H1 (cell line): ENCODE data around the gene SHH. TPM values are rescaled to one million over a fixed set of nuclear protein-coding genes. Genes with fewer than 3 reads are reported as not detected.

Experiments used
- CTCF ChIA-PET: fragments of 300-600 bp; sonication (Branson Sonifier 250); formaldehyde crosslinking; loops from one replicate; lab custom pipeline; 2021; ENCODE audit not compliant: partially characterized antibody; lab: Charles Lee
- POLR2A ChIA-PET: fragments of 300-600 bp; sonication (Branson Sonifier 250); formaldehyde crosslinking; loops from one replicate; lab custom pipeline; 2021; ENCODE audit warnings: inconsistent platforms; ENCODE audit not compliant: partially characterized antibody; lab: Charles Lee
- DNase-seq, 2 experiments: peaks; one replicate each; pipeline versions ENCODE4 v3.0.0 to v3.0.0-alpha.2; 2010 to 2022; ENCODE audit warnings: low spot score in 2 of 2, low read depth in 1 of 2, mixed read lengths in 1 of 2
- FAIRE-seq: peaks from 2 replicates; lab custom pipeline; 2011; peaks lifted over from hg19 to GRCh38; lab: Jason Lieb, UNC
- H2AFZ ChIP-seq: 2 replicates; pipeline ENCODE4 v1.8.1; 2012; ENCODE audit warnings: low read length, inconsistent platforms
- H2AK5ac ChIP-seq: 2 replicates; pipeline ENCODE4 v1.6.1; 2013; ENCODE audit warnings: low read depth, low read length
- H2BK120ac ChIP-seq: replicated peaks from 2 replicates; pipeline ENCODE3; 2013; ENCODE audit warnings: low read depth, low read length, inconsistent platforms
- H2BK12ac ChIP-seq: 2 replicates; pipeline ENCODE4 v1.6.1; 2013; ENCODE audit warnings: low read depth, low read length
- H2BK15ac ChIP-seq: 2 replicates; pipeline ENCODE4 v1.6.1; 2013; ENCODE audit warnings: low read length
- H2BK20ac ChIP-seq: 2 replicates; pipeline ENCODE4 v1.6.1; 2013; ENCODE audit warnings: low read length
- H2BK5ac ChIP-seq: 2 replicates; pipeline ENCODE4 v1.6.1; 2013; ENCODE audit warnings: low read depth, low read length
- H3K14ac ChIP-seq: 2 replicates; pipeline ENCODE4 v1.6.1; 2013; ENCODE audit warnings: inconsistent platforms; ENCODE audit not compliant: insufficient read length
- H3K18ac ChIP-seq: 2 replicates; pipeline ENCODE4 v1.6.1; 2013; ENCODE audit warnings: low read length; ENCODE audit errors: extremely low read depth
- H3K23ac ChIP-seq: 2 replicates; pipeline ENCODE4 v1.6.1; 2013; ENCODE audit warnings: inconsistent platforms; ENCODE audit not compliant: insufficient read length
- H3K23me2 ChIP-seq: 2 replicates; pipeline ENCODE4 v1.6.1; 2013; ENCODE audit warnings: low read depth, low read length
- H3K27ac ChIP-seq: 2 replicates; pipeline ENCODE4 v1.6.1; 2011; ENCODE audit warnings: low read depth, low read length, inconsistent platforms
- H3K27me3 ChIP-seq, 4 experiments: replicated peaks in 1 of 4; 1 replicate in 1 of 4; 2 replicates in 3 of 4; pipeline versions ENCODE4 v1.6.1 to v1.8.1; 2011 to 2013; ENCODE audit warnings: low read length in 3 of 4, mild to moderate bottlenecking in 3 of 4, inconsistent platforms in 2 of 4, mixed read lengths in 2 of 4, moderate library complexity in 1 of 4; ENCODE audit not compliant: control insufficient read depth in 3 of 4, insufficient read depth in 3 of 4; ENCODE audit errors: extremely low read depth in 1 of 4
- H3K36me3 ChIP-seq, 4 experiments: 2 replicates each; pipeline versions ENCODE4 v1.6.1 to v1.8.1; 2011 to 2013; ENCODE audit warnings: mild to moderate bottlenecking in 4 of 4, low read length in 3 of 4, moderate library complexity in 2 of 4, control low read depth in 1 of 4, inconsistent platforms in 1 of 4; ENCODE audit not compliant: insufficient read depth in 4 of 4, control insufficient read depth in 2 of 4
- H3K4ac ChIP-seq: replicated peaks from 2 replicates; pipeline ENCODE3; 2013; ENCODE audit warnings: low read length, low read depth, mixed read lengths, inconsistent platforms; ENCODE audit not compliant: insufficient read length
- H3K4me1 ChIP-seq, 4 experiments: replicated peaks in 1 of 4; 1 replicate in 1 of 4; 2 replicates in 3 of 4; pipeline versions ENCODE4 v1.6.1 to v1.8.1; 2011 to 2013; ENCODE audit warnings: low read length in 3 of 4, inconsistent platforms in 2 of 4, mixed read lengths in 1 of 4; ENCODE audit not compliant: insufficient read depth in 4 of 4, control insufficient read depth in 3 of 4
- H3K4me2 ChIP-seq, 2 experiments: 2 replicates each; pipeline versions ENCODE4 v1.6.1 to v1.8.1; 2011 to 2013; ENCODE audit warnings: low read depth in 2 of 2, low read length in 2 of 2, control low read depth in 1 of 2, inconsistent platforms in 1 of 2, mild to moderate bottlenecking in 1 of 2; ENCODE audit not compliant: insufficient read depth in 1 of 2
- H3K4me3 ChIP-seq, 4 experiments: fragments of 200-600, 300-600 bp in 1 of 4; sonication (generic), shearing (Covaris generic), sonication (Bioruptor Twin) in 1 of 4; 2 replicates each; pipeline versions ENCODE4 v1.5.1 to v1.8.1; 2011 to 2016; ENCODE audit warnings: low read length in 4 of 4, low read depth in 3 of 4, control low read depth in 2 of 4, inconsistent platforms in 2 of 4, mild to moderate bottlenecking in 2 of 4, mixed read lengths in 1 of 4, moderate library complexity in 1 of 4; ENCODE audit not compliant: insufficient read depth in 2 of 4; ENCODE audit errors: extremely low read depth in 1 of 4
- H3K56ac ChIP-seq: replicated peaks from 2 replicates; pipeline ENCODE3; 2013; ENCODE audit warnings: low read depth, mild to moderate bottlenecking, mixed read lengths, low read length, inconsistent platforms; ENCODE audit not compliant: insufficient read length
- H3K79me1 ChIP-seq: 2 replicates; pipeline ENCODE4 v1.6.1; 2013; ENCODE audit warnings: low read depth, low read length, control low read depth
- H3K79me2 ChIP-seq, 2 experiments: 2 replicates each; pipeline versions ENCODE4 v1.6.1 to v1.8.1; 2012 to 2013; ENCODE audit warnings: low read length in 2 of 2, mild to moderate bottlenecking in 2 of 2, inconsistent platforms in 1 of 2; ENCODE audit not compliant: insufficient read depth in 2 of 2, control insufficient read depth in 1 of 2
- H3K9ac ChIP-seq, 4 experiments: replicated peaks in 1 of 4; 1 replicate in 1 of 4; 2 replicates in 3 of 4; pipeline versions ENCODE4 v1.6.1 to v1.8.1; 2011 to 2013; ENCODE audit warnings: low read depth in 3 of 4, low read length in 3 of 4, control low read depth in 2 of 4, mild to moderate bottlenecking in 2 of 4, moderate library complexity in 2 of 4, inconsistent platforms in 1 of 4; ENCODE audit errors: extremely low read depth in 1 of 4
- H3K9me3 ChIP-seq, 2 experiments: 2 replicates each; pipeline versions ENCODE4 v1.6.1 to v1.8.1; 2012 to 2013; ENCODE audit warnings: mild to moderate bottlenecking in 2 of 2, moderate library complexity in 2 of 2, control low read depth in 1 of 2, inconsistent platforms in 1 of 2, low read depth in 1 of 2, low read length in 1 of 2, mixed read lengths in 1 of 2; ENCODE audit not compliant: insufficient read depth in 2 of 2
- H4K20me1 ChIP-seq, 2 experiments: replicated peaks in 1 of 2; 2 replicates each; pipeline versions ENCODE3 to v1.8.1; 2011 to 2013; ENCODE audit warnings: inconsistent platforms in 2 of 2, low read length in 2 of 2, mild to moderate bottlenecking in 1 of 2; ENCODE audit not compliant: insufficient read depth in 2 of 2, control insufficient read depth in 1 of 2
- H4K5ac ChIP-seq: 2 replicates; pipeline ENCODE4 v1.6.1; 2013; ENCODE audit warnings: low read length, low read depth, mixed read lengths, inconsistent platforms; ENCODE audit not compliant: insufficient read length
- H4K8ac ChIP-seq: 2 replicates; pipeline ENCODE4 v1.8.0; 2013; ENCODE audit warnings: mild to moderate bottlenecking, moderate library complexity, low read length, inconsistent platforms; ENCODE audit not compliant: insufficient read depth; ENCODE audit errors: extremely low read depth
- H4K91ac ChIP-seq: replicated peaks from 2 replicates; pipeline ENCODE3; 2013; ENCODE audit warnings: low read length, mixed read lengths, inconsistent platforms; ENCODE audit not compliant: insufficient read length
- ASH2L ChIP-seq: fragments of 200-600, 300-600 bp; sonication (generic); IDR thresholded peaks from one replicate; pipeline ENCODE4 v1.7.1; 2017; ENCODE audit warnings: low read length
- BCL11A ChIP-seq, 2 experiments: IDR thresholded peaks; one replicate each; pipeline ENCODE4 v1.6.1; 2011; ENCODE audit warnings: low read depth in 2 of 2, low read length in 2 of 2, mild to moderate bottlenecking in 2 of 2
- CTBP2 ChIP-seq: IDR thresholded peaks from 2 replicates; pipeline ENCODE4 v1.7.0; 2011; ENCODE audit warnings: borderline replicate concordance, mild to moderate bottlenecking, moderate library complexity, mixed read lengths, low read length; ENCODE audit not compliant: insufficient read depth, insufficient read length
- EZH2 ChIP-seq: fragments of 200-600 bp; sonication (generic); IDR thresholded peaks from 2 replicates; pipeline ENCODE4 v1.7.1; 2012; ENCODE audit warnings: low read depth, mild to moderate bottlenecking, moderate library complexity, low read length, inconsistent platforms; ENCODE audit not compliant: severe bottlenecking
- HDAC6 ChIP-seq: IDR thresholded peaks from one replicate; pipeline ENCODE4 v1.7.1; 2012; ENCODE audit warnings: low read depth, mild to moderate bottlenecking, inconsistent platforms, low read length, moderate library complexity
- KDM5A ChIP-seq: fragments of 200-600 bp; IDR thresholded peaks from 2 replicates; pipeline ENCODE4 v1.7.1; 2012; ENCODE audit warnings: mild to moderate bottlenecking, low read length, inconsistent platforms, mixed read lengths
- RNF2 ChIP-seq: fragments of 200-900, 300-1000 bp; sonication (generic); IDR thresholded peaks from 2 replicates; pipeline ENCODE4 v1.7.1; 2016; ENCODE audit warnings: borderline replicate concordance, low read depth, mild to moderate bottlenecking, antibody characterized with exemption, low read length; ENCODE audit not compliant: poor library complexity, severe bottlenecking; ENCODE audit errors: missing control alignments
- SIN3A ChIP-seq, 2 experiments: IDR thresholded peaks in 1 of 2; conservative IDR thresholded peaks in 1 of 2; 2 replicates each; pipeline ENCODE4 v1.6.1; 2011 to 2012; ENCODE audit warnings: low read length in 2 of 2, improper control_type of control experiment in 1 of 2, low read depth in 1 of 2, mild to moderate bottlenecking in 1 of 2
- SP4 ChIP-seq: IDR thresholded peaks from 2 replicates; pipeline ENCODE4 v1.6.1; 2012; ENCODE audit warnings: low read length, inconsistent platforms
- SUZ12 ChIP-seq: fragments of 200-600 bp; sonication (generic); IDR thresholded peaks from 2 replicates; pipeline ENCODE4 v1.6.1; 2012; ENCODE audit warnings: mild to moderate bottlenecking, inconsistent platforms, low read length, moderate library complexity, mixed read lengths
- WGBS, 2 experiments: shearing (Covaris generic) in 1 of 2; methylation state at CpG; one replicate each; pipeline versions ENCODE4 v1.1.6 to v1.1.7; 2013 to 2015; ENCODE audit warnings: low lambda C conversion rate in 2 of 2, mixed read lengths in 2 of 2, inconsistent platforms in 1 of 2, low coverage in 1 of 2, missing lambda C conversion rate in 1 of 2; ENCODE audit not compliant: insufficient replicate concordance in 2 of 2, insufficient coverage in 1 of 2, insufficient read length in 1 of 2; ENCODE audit errors: extremely low coverage in 1 of 2, missing lambda C conversion rate in 1 of 2; 5-methylcytosine and 5-hydroxymethylcytosine counted together
- polyA plus RNA-seq, 7 experiments: library from polyadenylated mRNA; depleted of rRNA in 3 of 7; stranded (reverse) in 5 of 7; unstranded in 2 of 7; fragments of >200 nt in 5 of 7; fragments of 200-250 nt in 2 of 7; gene quantifications; 1 replicate in 5 of 7; 2 replicates in 1 of 7; 4 replicates in 1 of 7; pipeline versions ENCODE4 v1.2.1 to v1.2.3, GENCODE V29; 2011 to 2013; ENCODE audit warnings: missing spikeins in 2 of 7, mixed read lengths in 2 of 7
- total RNA-seq: library from RNA; stranded (reverse); fragmentation: NEBNext Ultra II Directional; extraction: Animal tissue kit (Norgen Biotek cat#: 25700); gene quantifications from 2 replicates; pipeline ENCODE4 v1.2.1, GENCODE V29; 2021

SHH gene
- total and polyA plus RNA-seq, 2 of the 8 experiments (the other 6 are each of a cell fraction or from before 2014, with no cell fraction given) = not detected

DNA sequence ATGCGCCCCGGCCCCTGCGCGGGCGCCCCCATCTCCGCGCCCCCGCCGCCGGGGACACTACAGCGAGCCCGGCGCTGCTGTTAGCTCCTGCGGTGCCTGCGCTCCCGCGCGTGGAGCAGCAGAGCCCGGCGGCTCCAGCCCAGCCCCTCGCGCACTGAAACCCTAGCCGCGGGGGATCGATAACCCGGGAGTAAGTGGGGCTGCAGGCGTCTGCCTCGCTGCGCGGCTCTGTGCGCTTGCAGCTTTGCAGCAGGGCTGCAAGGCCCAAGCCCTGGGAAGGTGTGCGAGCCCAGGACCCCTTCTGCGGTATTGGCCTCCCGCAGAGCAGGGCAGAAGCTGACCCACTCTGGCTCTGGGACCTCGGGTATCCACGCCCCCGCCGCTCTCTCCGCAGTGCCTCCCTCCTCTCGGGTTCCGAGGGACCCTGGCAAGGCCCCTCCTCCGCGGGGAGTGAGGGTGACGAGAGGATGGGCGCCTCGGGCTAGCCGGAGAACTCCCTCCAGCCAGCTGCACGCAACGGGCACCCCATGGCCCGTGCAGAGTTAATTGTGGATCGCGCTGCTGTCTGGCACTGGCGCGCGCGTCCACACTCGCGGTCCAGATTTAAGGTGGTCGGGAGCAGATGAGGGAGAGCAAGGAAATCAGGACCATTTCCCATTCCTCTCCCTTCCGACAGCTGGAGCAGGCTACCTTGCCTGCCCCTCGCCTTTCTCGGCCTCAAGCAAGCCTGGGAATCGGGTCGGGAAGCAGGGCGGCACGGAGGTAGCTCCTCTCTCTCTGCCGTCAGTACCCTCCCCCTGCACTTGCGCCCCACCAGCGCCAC lies 2.1 kb downstream of the SHH start:
- FAIRE-seq (no peak), DNase-seq (no peak)
- Histone ChIP-seq H4K8ac (no peak overlapping the region), H2BK5ac (peak overlapping the region; percentile 60; the same call in 1 of the 2 replicates), H2BK15ac (no peak overlapping the region), H3K4me1 (peaks cover 8 to 72% (median 45%) of the 10 kb centered on the region in 4 experiments), H3K4me3 (peak overlapping the region in 3 of 4 experiments; percentile 26 to 56 (median 29); a peak in 6 of 8 replicates), H3K79me1 (no peaks in the 10 kb centered on the region), H2BK12ac (0 out of 2 replicates have a peak overlapping the region, but pooled peaks have one; percentile 80), H3K56ac (no peak overlapping the region), H2AFZ (no peak overlapping the region), H3K4me2 (peak overlapping the region; percentile 40 to 73), H2AK5ac (no peak overlapping the region), H3K27me3 (peaks cover 93 to 98% (median 97%) of the 10 kb centered on the region in 4 experiments), H3K4ac (no peak overlapping the region), H3K23me2 (peaks cover 7% of the 10 kb centered on the region; the same call in 1 of the 2 replicates), H3K14ac (no peak overlapping the region), H4K91ac (no peak overlapping the region), H2BK120ac (no peak overlapping the region), H3K9me3 (no peaks in the 10 kb centered on the region), H2BK20ac (no peak overlapping the region), H3K18ac (peak overlapping the region; percentile 78; the same call in 1 of the 2 replicates), H3K79me2 (no peaks in the 10 kb centered on the region), H4K20me1 (peaks cover 20 to 34% of the 10 kb centered on the region in 2 experiments), H3K27ac (no peak overlapping the region), H3K9ac (no peak overlapping the region), H3K23ac (no peak overlapping the region), H4K5ac (no peak overlapping the region), H3K36me3 (0 out of 8 replicates have a peak, but pooled peaks cover 0 to 3% (median 0%) of the 10 kb centered on the region in 4 experiments)
- TF ChIP-seq KDM5A (no peak), CTBP2 (peak; percentile 75), EZH2 (peak; percentile 81), ASH2L (no peak), RNF2 (peak; percentile 25), SIN3A (conservative IDR thresholded peaks at IDR 0.05 in 1 of 2, IDR thresholded peaks at IDR 0.05 in 1 of 2; ENCODE audit: low read depth in 1 of 2, low read length in 2 of 2) (no peak), SUZ12 (peak; percentile 64; the same call in 1 of the 2 replicates), HDAC6 (no peak), SP4 (no peak), BCL11A (IDR thresholded peaks at IDR 0.05; ENCODE audit: low read depth in 2 of 2, low read length in 2 of 2) (no peak)
- CTCF ChIA-PET = interaction anchor here (1.0 to 1.2 kb wide), 4 partner anchors 11 to 829 kb away, joined by 3 to 5 read pairs (median 3); no protein-coding TSS in a partner anchor
- WGBS, 2 experiments = 3% methylated on average over 50 of the region's 69 CpGs; no CpG with 5 or more reads in 1 of the 2 experiments
- POLR2A ChIA-PET = interaction anchor here (1.2 kb wide), 1 partner anchor 9 kb away, joined by 3 read pairs; no protein-coding TSS in a partner anchor
